WTC11 (cell line): ENCODE measurements around the gene ARAP1. TPM values are rescaled to one million over a fixed set of nuclear protein-coding genes. Genes with fewer than 3 reads are reported as not detected.

ENCODE experiments used
- CREB1 ChIP-seq: sonication (generic); formaldehyde crosslinking; IDR thresholded peaks from 2 replicates; pipeline ENCODE4 v1.8.0; 2023; ENCODE audit warnings: mild to moderate bottlenecking, missing genetic modification reagents
- ELF4 ChIP-seq: sonication (generic); formaldehyde crosslinking; IDR thresholded peaks from 2 replicates; pipeline ENCODE4 v1.8.1; 2022; ENCODE audit warnings: low read depth, mild to moderate bottlenecking, moderate library complexity, missing genetic modification reagents
- ESRRA ChIP-seq: sonication (generic); formaldehyde crosslinking; IDR thresholded peaks from 2 replicates; pipeline ENCODE4 v1.8.1; 2022; ENCODE audit warnings: mild to moderate bottlenecking, missing genetic modification reagents, borderline replicate concordance
- ETV6 ChIP-seq: sonication (generic); formaldehyde crosslinking; IDR thresholded peaks from 2 replicates; pipeline ENCODE4 v1.8.1; 2022; ENCODE audit warnings: mild to moderate bottlenecking, missing genetic modification reagents
- FOXP1 ChIP-seq: sonication (generic); formaldehyde crosslinking; IDR thresholded peaks from 2 replicates; pipeline ENCODE4 v1.8.0; 2022; ENCODE audit warnings: missing genetic modification reagents, mild to moderate bottlenecking, moderate library complexity, borderline replicate concordance
- GABPB1 ChIP-seq: sonication (generic); formaldehyde crosslinking; IDR thresholded peaks from 2 replicates; pipeline ENCODE4 v1.8.1; 2023; ENCODE audit warnings: mild to moderate bottlenecking, missing genetic modification reagents
- HMGA2 ChIP-seq: fragments of 250-450 bp; sonication (Bioruptor Pico); IDR thresholded peaks from 2 replicates; pipeline ENCODE4 v1.4.0; 2021; ENCODE audit warnings: mild to moderate bottlenecking, moderate library complexity
- MXD4 ChIP-seq: fragments of 250-450 bp; sonication (Bioruptor Pico); IDR thresholded peaks from 2 replicates; pipeline ENCODE4 v1.8.0; 2021; ENCODE audit warnings: mild to moderate bottlenecking, moderate library complexity, borderline replicate concordance
- NFATC4 ChIP-seq: fragments of 250-450 bp; sonication (Bioruptor Pico); IDR thresholded peaks from 2 replicates; pipeline ENCODE4 v1.9.0; 2021; ENCODE audit warnings: mild to moderate bottlenecking
- NFYB ChIP-seq: sonication (generic); formaldehyde crosslinking; conservative IDR thresholded peaks from 2 replicates; pipeline ENCODE4 v1.8.0; 2022; ENCODE audit warnings: low read depth, missing genetic modification reagents
- RELA ChIP-seq: sonication (generic); formaldehyde crosslinking; IDR thresholded peaks from 2 replicates; pipeline ENCODE4 v1.8.1; 2022; ENCODE audit warnings: missing genetic modification reagents, mild to moderate bottlenecking, borderline replicate concordance
- RORB ChIP-seq: fragments of 250-450 bp; sonication (Bioruptor Pico); IDR thresholded peaks from 2 replicates; pipeline ENCODE4 v1.9.0; 2021; ENCODE audit warnings: mild to moderate bottlenecking
- SOX15 ChIP-seq: fragments of 250-450 bp; sonication (Bioruptor Pico); IDR thresholded peaks from 2 replicates; pipeline ENCODE4 v1.9.0; 2021; ENCODE audit warnings: mild to moderate bottlenecking
- SP1 ChIP-seq: sonication (generic); formaldehyde crosslinking; conservative IDR thresholded peaks from 2 replicates; pipeline ENCODE4 v1.8.1; 2022; ENCODE audit warnings: missing genetic modification reagents
- TP53 ChIP-seq: sonication (generic); formaldehyde crosslinking; IDR thresholded peaks from 2 replicates; pipeline ENCODE4 v1.8.1; 2023; ENCODE audit warnings: mild to moderate bottlenecking, missing genetic modification reagents
- ZBTB21 ChIP-seq: sonication (generic); formaldehyde crosslinking; IDR thresholded peaks from 2 replicates; pipeline ENCODE4 v1.8.1; 2023; ENCODE audit warnings: mild to moderate bottlenecking, missing genetic modification reagents, borderline replicate concordance
- ZNF138 ChIP-seq: sonication (generic); formaldehyde crosslinking; conservative IDR thresholded peaks from 2 replicates; pipeline ENCODE4 v1.8.1; 2022; ENCODE audit warnings: mild to moderate bottlenecking, moderate library complexity, missing genetic modification reagents
- ZNF263 ChIP-seq: sonication (generic); formaldehyde crosslinking; IDR thresholded peaks from 2 replicates; pipeline ENCODE4 v1.8.1; 2022; ENCODE audit warnings: low read depth, mild to moderate bottlenecking, moderate library complexity, missing genetic modification reagents
- ZNF317 ChIP-seq: sonication (generic); formaldehyde crosslinking; IDR thresholded peaks from 2 replicates; pipeline ENCODE4 v1.8.1; 2023; ENCODE audit warnings: low read depth, mild to moderate bottlenecking, moderate library complexity, missing genetic modification reagents, borderline replicate concordance
- ZNF416 ChIP-seq: fragments of 250-450 bp; sonication (Bioruptor Pico); IDR thresholded peaks from 2 replicates; pipeline ENCODE4 v1.9.0; 2021; ENCODE audit warnings: mild to moderate bottlenecking, inconsistent platforms
- ZNF671 ChIP-seq: fragments of 250-450 bp; sonication (Bioruptor Pico); IDR thresholded peaks from 2 replicates; pipeline ENCODE4 v1.8.0; 2021; ENCODE audit warnings: mild to moderate bottlenecking
- total RNA-seq: library from RNA; stranded (reverse); gene quantifications from 3 replicates; pipeline ENCODE4 v1.2.3, GENCODE V29; 2021
- TF ChIP-seq, protein P1 (sequence below): sonication (generic); formaldehyde crosslinking; IDR thresholded peaks from 2 replicates; pipeline ENCODE4 v1.8.1; 2022; ENCODE audit warnings: low read depth, missing genetic modification reagents, borderline replicate concordance
- TF ChIP-seq, protein P2 (sequence below): sonication (generic); formaldehyde crosslinking; IDR thresholded peaks from 2 replicates; pipeline ENCODE4 v1.8.1; 2022; ENCODE audit warnings: low read depth, mild to moderate bottlenecking, moderate library complexity, missing genetic modification reagents, borderline replicate concordance
- TF ChIP-seq, protein P3 (sequence below): sonication (generic); formaldehyde crosslinking; IDR thresholded peaks from 2 replicates; pipeline ENCODE4 v1.8.1; 2023; ENCODE audit warnings: mild to moderate bottlenecking, missing genetic modification reagents, moderate library complexity
- TF ChIP-seq, protein P4 (sequence below): sonication (generic); formaldehyde crosslinking; IDR thresholded peaks from 2 replicates; pipeline ENCODE4 v1.8.1; 2022; ENCODE audit warnings: mild to moderate bottlenecking, missing genetic modification reagents, moderate library complexity, borderline replicate concordance
- TF ChIP-seq, protein P5 (sequence below): fragments of 200-600 bp; IDR thresholded peaks from 2 replicates; pipeline ENCODE4 v1.8.0; 2022; ENCODE audit warnings: antibody characterized with exemption
- TF ChIP-seq, protein P6 (sequence below): fragments of 250-450 bp; sonication (Bioruptor Pico); IDR thresholded peaks from 2 replicates; pipeline ENCODE4 v2.1.2; 2022; ENCODE audit warnings: mild to moderate bottlenecking, moderate library complexity
- TF ChIP-seq, protein P7 (sequence below): sonication (generic); formaldehyde crosslinking; IDR thresholded peaks from 2 replicates; pipeline ENCODE4 v1.8.1; 2023; ENCODE audit warnings: mild to moderate bottlenecking, moderate library complexity, missing genetic modification reagents
- TF ChIP-seq, protein P8 (sequence below): sonication (generic); formaldehyde crosslinking; IDR thresholded peaks from 2 replicates; pipeline ENCODE4 v1.8.1; 2022; ENCODE audit warnings: mild to moderate bottlenecking, moderate library complexity, missing genetic modification reagents
- TF ChIP-seq, protein P9 (sequence below): sonication (generic); formaldehyde crosslinking; IDR thresholded peaks from 2 replicates; pipeline ENCODE4 v1.8.0; 2023; ENCODE audit warnings: missing genetic modification reagents

Gene ARAP1
- total RNA-seq, 1 experiment from 2014 or later = 98.8 TPM

DNA sequence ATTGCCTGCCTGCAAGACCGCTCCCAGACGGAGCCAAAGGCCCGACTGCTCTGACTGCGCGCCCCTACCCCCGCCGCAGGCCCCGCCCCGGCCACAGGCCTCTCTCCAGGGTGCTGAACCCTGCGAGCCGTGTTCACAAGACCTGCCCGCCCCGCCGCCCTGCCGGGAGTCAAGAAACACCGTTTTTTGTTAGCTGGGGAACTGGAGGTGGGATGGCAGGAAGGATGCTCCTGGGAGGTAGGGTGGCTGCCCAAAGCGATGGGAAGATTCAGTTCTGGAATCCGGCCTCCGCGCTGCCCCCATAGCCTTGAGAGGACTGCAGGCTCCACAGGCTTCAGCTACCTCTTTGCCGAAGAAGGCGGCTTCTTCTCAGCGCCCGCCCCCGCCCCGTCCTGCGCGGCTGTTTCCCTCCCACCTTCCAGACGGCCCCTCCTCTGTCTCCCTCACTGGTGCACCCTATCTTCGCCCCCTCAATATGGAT is 75.3 kb downstream of the ARAP1 start (continued):
- TF ChIP-seq, protein P1, sequence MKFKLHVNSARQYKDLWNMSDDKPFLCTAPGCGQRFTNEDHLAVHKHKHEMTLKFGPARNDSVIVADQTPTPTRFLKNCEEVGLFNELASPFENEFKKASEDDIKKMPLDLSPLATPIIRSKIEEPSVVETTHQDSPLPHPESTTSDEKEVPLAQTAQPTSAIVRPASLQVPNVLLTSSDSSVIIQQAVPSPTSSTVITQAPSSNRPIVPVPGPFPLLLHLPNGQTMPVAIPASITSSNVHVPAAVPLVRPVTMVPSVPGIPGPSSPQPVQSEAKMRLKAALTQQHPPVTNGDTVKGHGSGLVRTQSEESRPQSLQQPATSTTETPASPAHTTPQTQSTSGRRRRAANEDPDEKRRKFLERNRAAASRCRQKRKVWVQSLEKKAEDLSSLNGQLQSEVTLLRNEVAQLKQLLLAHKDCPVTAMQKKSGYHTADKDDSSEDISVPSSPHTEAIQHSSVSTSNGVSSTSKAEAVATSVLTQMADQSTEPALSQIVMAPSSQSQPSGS (CRISPR knock-in tag) = 0 out of 2 replicates have a peak, but pooled peaks have one; percentile 44
- TF ChIP-seq, protein P2, sequence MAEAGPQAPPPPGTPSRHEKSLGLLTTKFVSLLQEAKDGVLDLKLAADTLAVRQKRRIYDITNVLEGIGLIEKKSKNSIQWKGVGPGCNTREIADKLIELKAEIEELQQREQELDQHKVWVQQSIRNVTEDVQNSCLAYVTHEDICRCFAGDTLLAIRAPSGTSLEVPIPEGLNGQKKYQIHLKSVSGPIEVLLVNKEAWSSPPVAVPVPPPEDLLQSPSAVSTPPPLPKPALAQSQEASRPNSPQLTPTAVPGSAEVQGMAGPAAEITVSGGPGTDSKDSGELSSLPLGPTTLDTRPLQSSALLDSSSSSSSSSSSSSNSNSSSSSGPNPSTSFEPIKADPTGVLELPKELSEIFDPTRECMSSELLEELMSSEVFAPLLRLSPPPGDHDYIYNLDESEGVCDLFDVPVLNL (CRISPR knock-in tag) = 0 out of 2 replicates have a peak, but pooled peaks have one; percentile 47
- TF ChIP-seq ZNF263 (CRISPR knock-in tag) (no peak), ZNF671 (no peak), ELF4 (CRISPR knock-in tag) (no peak), RELA (CRISPR knock-in tag) (0 out of 2 replicates have a peak, but pooled peaks have one; percentile 39), ZNF317 (CRISPR knock-in tag) (no peak), ZNF138 (0 out of 2 replicates have a peak, but pooled peaks have one; percentile 42), ETV6 (CRISPR knock-in tag) (no peak), NFATC4 (CRISPR knock-in tag) (no peak), ZBTB21 (CRISPR knock-in tag) (peak; percentile 85; the same call in 1 of the 2 replicates), HMGA2 (CRISPR knock-in tag) (no peak), GABPB1 (CRISPR knock-in tag) (no peak), TP53 (peak; percentile 90), MXD4 (CRISPR knock-in tag) (no peak), ESRRA (CRISPR knock-in tag) (peak; percentile 79; the same call in 1 of the 2 replicates), CREB1 (CRISPR knock-in tag) (peak; percentile 72; the same call in 1 of the 2 replicates), SP1 (CRISPR knock-in tag) (peak; percentile 58), FOXP1 (CRISPR knock-in tag) (peak; percentile 76; the same call in 1 of the 2 replicates), NFYB (CRISPR knock-in tag) (no peak), ZNF416 (no peak), RORB (CRISPR knock-in tag) (no peak), SOX15 (CRISPR knock-in tag) (no peak)
- TF ChIP-seq, protein P3, sequence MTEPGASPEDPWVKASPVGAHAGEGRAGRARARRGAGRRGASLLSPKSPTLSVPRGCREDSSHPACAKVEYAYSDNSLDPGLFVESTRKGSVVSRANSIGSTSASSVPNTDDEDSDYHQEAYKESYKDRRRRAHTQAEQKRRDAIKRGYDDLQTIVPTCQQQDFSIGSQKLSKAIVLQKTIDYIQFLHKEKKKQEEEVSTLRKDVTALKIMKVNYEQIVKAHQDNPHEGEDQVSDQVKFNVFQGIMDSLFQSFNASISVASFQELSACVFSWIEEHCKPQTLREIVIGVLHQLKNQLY (CRISPR knock-in tag) = no peak
- TF ChIP-seq, protein P4, sequence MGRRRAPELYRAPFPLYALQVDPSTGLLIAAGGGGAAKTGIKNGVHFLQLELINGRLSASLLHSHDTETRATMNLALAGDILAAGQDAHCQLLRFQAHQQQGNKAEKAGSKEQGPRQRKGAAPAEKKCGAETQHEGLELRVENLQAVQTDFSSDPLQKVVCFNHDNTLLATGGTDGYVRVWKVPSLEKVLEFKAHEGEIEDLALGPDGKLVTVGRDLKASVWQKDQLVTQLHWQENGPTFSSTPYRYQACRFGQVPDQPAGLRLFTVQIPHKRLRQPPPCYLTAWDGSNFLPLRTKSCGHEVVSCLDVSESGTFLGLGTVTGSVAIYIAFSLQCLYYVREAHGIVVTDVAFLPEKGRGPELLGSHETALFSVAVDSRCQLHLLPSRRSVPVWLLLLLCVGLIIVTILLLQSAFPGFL (CRISPR knock-in tag) = no peak
- TF ChIP-seq, protein P5, sequence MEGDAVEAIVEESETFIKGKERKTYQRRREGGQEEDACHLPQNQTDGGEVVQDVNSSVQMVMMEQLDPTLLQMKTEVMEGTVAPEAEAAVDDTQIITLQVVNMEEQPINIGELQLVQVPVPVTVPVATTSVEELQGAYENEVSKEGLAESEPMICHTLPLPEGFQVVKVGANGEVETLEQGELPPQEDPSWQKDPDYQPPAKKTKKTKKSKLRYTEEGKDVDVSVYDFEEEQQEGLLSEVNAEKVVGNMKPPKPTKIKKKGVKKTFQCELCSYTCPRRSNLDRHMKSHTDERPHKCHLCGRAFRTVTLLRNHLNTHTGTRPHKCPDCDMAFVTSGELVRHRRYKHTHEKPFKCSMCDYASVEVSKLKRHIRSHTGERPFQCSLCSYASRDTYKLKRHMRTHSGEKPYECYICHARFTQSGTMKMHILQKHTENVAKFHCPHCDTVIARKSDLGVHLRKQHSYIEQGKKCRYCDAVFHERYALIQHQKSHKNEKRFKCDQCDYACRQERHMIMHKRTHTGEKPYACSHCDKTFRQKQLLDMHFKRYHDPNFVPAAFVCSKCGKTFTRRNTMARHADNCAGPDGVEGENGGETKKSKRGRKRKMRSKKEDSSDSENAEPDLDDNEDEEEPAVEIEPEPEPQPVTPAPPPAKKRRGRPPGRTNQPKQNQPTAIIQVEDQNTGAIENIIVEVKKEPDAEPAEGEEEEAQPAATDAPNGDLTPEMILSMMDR = no peak
- TF ChIP-seq, protein P6, sequence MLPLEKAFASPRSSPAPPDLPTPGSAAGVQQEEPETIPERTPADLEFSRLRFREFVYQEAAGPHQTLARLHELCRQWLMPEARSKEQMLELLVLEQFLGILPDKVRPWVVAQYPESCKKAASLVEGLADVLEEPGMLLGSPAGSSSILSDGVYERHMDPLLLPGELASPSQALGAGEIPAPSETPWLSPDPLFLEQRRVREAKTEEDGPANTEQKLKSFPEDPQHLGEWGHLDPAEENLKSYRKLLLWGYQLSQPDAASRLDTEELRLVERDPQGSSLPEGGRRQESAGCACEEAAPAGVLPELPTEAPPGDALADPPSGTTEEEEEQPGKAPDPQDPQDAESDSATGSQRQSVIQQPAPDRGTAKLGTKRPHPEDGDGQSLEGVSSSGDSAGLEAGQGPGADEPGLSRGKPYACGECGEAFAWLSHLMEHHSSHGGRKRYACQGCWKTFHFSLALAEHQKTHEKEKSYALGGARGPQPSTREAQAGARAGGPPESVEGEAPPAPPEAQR = no peak
- TF ChIP-seq, protein P7, sequence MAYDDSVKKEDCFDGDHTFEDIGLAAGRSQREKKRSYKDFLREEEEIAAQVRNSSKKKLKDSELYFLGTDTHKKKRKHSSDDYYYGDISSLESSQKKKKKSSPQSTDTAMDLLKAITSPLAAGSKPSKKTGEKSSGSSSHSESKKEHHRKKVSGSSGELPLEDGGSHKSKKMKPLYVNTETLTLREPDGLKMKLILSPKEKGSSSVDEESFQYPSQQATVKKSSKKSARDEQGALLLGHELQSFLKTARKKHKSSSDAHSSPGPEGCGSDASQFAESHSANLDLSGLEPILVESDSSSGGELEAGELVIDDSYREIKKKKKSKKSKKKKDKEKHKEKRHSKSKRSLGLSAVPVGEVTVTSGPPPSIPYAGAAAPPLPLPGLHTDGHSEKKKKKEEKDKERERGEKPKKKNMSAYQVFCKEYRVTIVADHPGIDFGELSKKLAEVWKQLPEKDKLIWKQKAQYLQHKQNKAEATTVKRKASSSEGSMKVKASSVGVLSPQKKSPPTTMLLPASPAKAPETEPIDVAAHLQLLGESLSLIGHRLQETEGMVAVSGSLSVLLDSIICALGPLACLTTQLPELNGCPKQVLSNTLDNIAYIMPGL = no peak
- TF ChIP-seq, protein P8, sequence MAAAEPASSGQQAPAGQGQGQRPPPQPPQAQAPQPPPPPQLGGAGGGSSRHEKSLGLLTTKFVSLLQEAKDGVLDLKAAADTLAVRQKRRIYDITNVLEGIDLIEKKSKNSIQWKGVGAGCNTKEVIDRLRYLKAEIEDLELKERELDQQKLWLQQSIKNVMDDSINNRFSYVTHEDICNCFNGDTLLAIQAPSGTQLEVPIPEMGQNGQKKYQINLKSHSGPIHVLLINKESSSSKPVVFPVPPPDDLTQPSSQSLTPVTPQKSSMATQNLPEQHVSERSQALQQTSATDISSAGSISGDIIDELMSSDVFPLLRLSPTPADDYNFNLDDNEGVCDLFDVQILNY = no peak
- TF ChIP-seq, protein P9, sequence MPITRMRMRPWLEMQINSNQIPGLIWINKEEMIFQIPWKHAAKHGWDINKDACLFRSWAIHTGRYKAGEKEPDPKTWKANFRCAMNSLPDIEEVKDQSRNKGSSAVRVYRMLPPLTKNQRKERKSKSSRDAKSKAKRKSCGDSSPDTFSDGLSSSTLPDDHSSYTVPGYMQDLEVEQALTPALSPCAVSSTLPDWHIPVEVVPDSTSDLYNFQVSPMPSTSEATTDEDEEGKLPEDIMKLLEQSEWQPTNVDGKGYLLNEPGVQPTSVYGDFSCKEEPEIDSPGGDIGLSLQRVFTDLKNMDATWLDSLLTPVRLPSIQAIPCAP (CRISPR knock-in tag) = no peak
